K562 (cell line): ENCODE measurements around the gene ITGAD. TPM values are rescaled to one million over a fixed set of nuclear protein-coding genes. Genes with fewer than 3 reads are reported as not detected.

Experiments
- E2F4 ChIP-seq: sonication (generic); formaldehyde crosslinking; IDR thresholded peaks from 2 replicates; pipeline ENCODE4 v1.8.0; 2022; ENCODE audit warnings: mild to moderate bottlenecking, low read depth, missing genetic modification reagents
- EP300 ChIP-seq: IDR thresholded peaks from 2 replicates; pipeline ENCODE4 v1.6.1; 2012; ENCODE audit warnings: low read length, improper control_type of control experiment
- EP400 ChIP-seq: fragments of 450-650 bp; IDR thresholded peaks from 2 replicates; pipeline ENCODE4 v1.6.1; 2017; ENCODE audit warnings: antibody characterized with exemption, mild to moderate bottlenecking, moderate library complexity
- GABPB1 ChIP-seq: sonication (generic); formaldehyde crosslinking; IDR thresholded peaks from 2 replicates; pipeline ENCODE4 v1.8.0; 2022; ENCODE audit warnings: mild to moderate bottlenecking, missing genetic modification reagents
- HCFC1 ChIP-seq: IDR thresholded peaks from 2 replicates; pipeline ENCODE4 v1.6.1; 2012; ENCODE audit warnings: low read depth, low read length, improper control_type of control experiment
- HMGN3 ChIP-seq: IDR thresholded peaks from 2 replicates; pipeline ENCODE4 v1.6.1; 2011; ENCODE audit warnings: borderline replicate concordance, low read depth, mild to moderate bottlenecking, mixed read lengths, low read length; ENCODE audit not compliant: insufficient read length; ENCODE audit errors: extremely low read depth
- NFE2L1 ChIP-seq: fragments of 450-650 bp; IDR thresholded peaks from 2 replicates; pipeline ENCODE4 v1.6.1; 2016; ENCODE audit warnings: missing genetic modification characterization, low read depth, mild to moderate bottlenecking, missing compliant biosample characterization, moderate library complexity, borderline replicate concordance
- PRDM10 ChIP-seq: fragments of 450-650 bp; IDR thresholded peaks from 2 replicates; pipeline ENCODE4 v1.6.1; 2018; ENCODE audit not compliant: partially characterized antibody
- PTRF ChIP-seq: fragments of 450-650 bp; IDR thresholded peaks from 2 replicates; pipeline ENCODE4 v1.6.1; 2016; ENCODE audit warnings: mild to moderate bottlenecking, missing genetic modification characterization, missing compliant biosample characterization
- RERE ChIP-seq: sonication (generic); formaldehyde crosslinking; IDR thresholded peaks from 2 replicates; pipeline ENCODE4 v1.8.0; 2023; ENCODE audit warnings: missing genetic modification reagents, mild to moderate bottlenecking, borderline replicate concordance
- TAL1 ChIP-seq: fragments of 450-650 bp; IDR thresholded peaks from 2 replicates; pipeline ENCODE4 v1.6.1; 2016; ENCODE audit warnings: mild to moderate bottlenecking
- ZFP1 ChIP-seq: fragments of 450-650 bp; formaldehyde crosslinking; IDR thresholded peaks from 2 replicates; pipeline ENCODE4 v1.4.0; 2020; ENCODE audit warnings: mild to moderate bottlenecking, mixed read lengths
- ZKSCAN3 ChIP-seq: fragments of 250-450 bp; sonication (Bioruptor Pico); IDR thresholded peaks from 2 replicates; pipeline ENCODE4 v1.4.0; 2020
- ZNF184 ChIP-seq: sonication (generic); formaldehyde crosslinking; IDR thresholded peaks from 2 replicates; pipeline ENCODE4 v1.5.0; 2020; ENCODE audit warnings: missing genetic modification reagents
- ZNF449 ChIP-seq: fragments of 250-450 bp; sonication (Bioruptor Pico); IDR thresholded peaks from 2 replicates; pipeline ENCODE4 v1.8.0; 2022; ENCODE audit warnings: moderate library complexity, mild to moderate bottlenecking, inconsistent platforms
- ZNF79 ChIP-seq: fragments of 250-450 bp; sonication (Bioruptor Pico); IDR thresholded peaks from 2 replicates; pipeline ENCODE4 v1.4.0; 2020; ENCODE audit warnings: low read depth, mild to moderate bottlenecking, moderate library complexity
- polyA plus RNA-seq, 8 experiments: library from polyadenylated mRNA; depleted of rRNA in 4 of 8; stranded (reverse) in 5 of 8; unstranded in 3 of 8; fragments of >200 nt; fragmentation: Nextera tagmentation in 2 of 8; fragmentation: Illumina TruSeq in 1 of 8; extraction: Ambion mirVana in 2 of 8; extraction: Trizol in 1 of 8; gene quantifications; 2 replicates each; pipeline versions ENCODE4 v1.2.1 to v1.2.3, GENCODE V29; 2011 to 2014; ENCODE audit warnings: inconsistent platforms in 1 of 8, missing spikeins in 1 of 8
- total RNA-seq, 7 experiments: library from RNA; depleted of rRNA in 6 of 7; stranded (reverse); fragments of >200 nt in 6 of 7; fragmentation: Illumina TruSeq in 2 of 7; extraction: Trizol in 2 of 7; gene quantifications; 2 replicates each; pipeline versions ENCODE4 v1.2.1 to v1.2.3, GENCODE V29; 2011 to 2021; ENCODE audit warnings: low replicate concordance in 1 of 7

Gene ITGAD
- total and polyA plus RNA-seq, 9 of the 15 experiments (the other 6 are each of a cell fraction or from before 2014, with no cell fraction given) = not detected

GRCh38 chr16:31458073-31458843 is 65.1 kb downstream of the ITGAD start (continued):
- TF ChIP-seq RERE = no peak
- TF ChIP-seq PTRF (tag) = no peak
- no peak for TF ChIP-seq ZKSCAN3 (CRISPR knock-in tag)
- TF ChIP-seq ZNF449 (CRISPR knock-in tag) = no peak
- TF ChIP-seq HCFC1 = no peak
- no peak for TF ChIP-seq EP300
- TF ChIP-seq EP400 = peak; percentile 44; the same call in 1 of the 2 replicates
- TF ChIP-seq ZNF184 (CRISPR knock-in tag) = no peak
- peak; percentile 98 for TF ChIP-seq PRDM10
- no peak for TF ChIP-seq TAL1
- TF ChIP-seq E2F4 (CRISPR knock-in tag) = no peak
- TF ChIP-seq NFE2L1 (tag) = no peak
- TF ChIP-seq ZNF79 (CRISPR knock-in tag) = no peak
- TF ChIP-seq GABPB1 (CRISPR knock-in tag) = peak; percentile 28; the same call in 1 of the 2 replicates
- peak; percentile 29 for TF ChIP-seq HMGN3
- TF ChIP-seq ZFP1 = no peak
